Body of pancreas (tissue), 4 donors: Measurements from ENCODE around the gene RNLS. TPM values are rescaled to one million over a fixed set of nuclear protein-coding genes. Genes with fewer than 3 reads are reported as not detected.
"Not testable (repeated sequence)": the region's sequence is repeated elsewhere in the genome, so short reads cannot be mapped to it uniquely, and the experiment has no call there.

Experiments
- ATAC-seq: fragments of 150-250 bp; one replicate; pipeline ENCODE4 v1.9.1; 2016
- DNase-seq, 4 donors: peaks; one replicate each; pipeline ENCODE4 v3.0.0-alpha.2; 2019
- H3K27ac ChIP-seq, 4 donors: fragments of 200-600 bp; sonication (generic); 1 replicate in 3 of 4; 2 replicates in 1 of 4; pipeline versions ENCODE4 v1.5.1 to v1.6.1; 2016 to 2019; ENCODE audit warnings: mild to moderate bottlenecking in 1 of 4, mixed read lengths in 1 of 4, moderate library complexity in 1 of 4
- H3K27me3 ChIP-seq, 2 donors: fragments of 200-600 bp; sonication (generic); one replicate each; pipeline ENCODE4 v1.6.0; 2016; ENCODE audit warnings: mild to moderate bottlenecking in 1 of 2
- H3K36me3 ChIP-seq, 2 donors: fragments of 200-600 bp; sonication (generic); replicated peaks in 1 of 2; 2 replicates each; pipeline ENCODE4 v1.5.1; 2016; ENCODE audit warnings: low read depth in 2 of 2; ENCODE audit not compliant: insufficient read depth in 1 of 2
- H3K4me1 ChIP-seq: fragments of 200-600 bp; sonication (generic); one replicate; pipeline ENCODE4 v1.6.0; 2016
- H3K4me3 ChIP-seq, 2 donors: fragments of 200-600 bp; sonication (generic); 1 replicate in 1 of 2; 2 replicates in 1 of 2; pipeline ENCODE4 v1.5.1; 2016 to 2019
- H3K9me3 ChIP-seq, 3 donors: fragments of 200-600 bp; sonication (generic); 1 replicate in 2 of 3; 2 replicates in 1 of 3; pipeline ENCODE4 v1.5.1; 2016
- POLR2A ChIP-seq, 3 donors: fragments of 450-650 bp; IDR thresholded peaks; one replicate each; pipeline ENCODE4 v1.6.1; 2016; ENCODE audit warnings: antibody characterized with exemption in 3 of 3, mild to moderate bottlenecking in 2 of 3
- WGBS, 2 donors: methylation state at CpG; one replicate each; pipeline ENCODE4 v1.1.5; 2017; 5-methylcytosine and 5-hydroxymethylcytosine counted together
- intact Hi-C: fragments of 100-400 bp; cut with DNase I; formaldehyde crosslinking; loops from one replicate; pipeline ENCODE4 v1.15.1; 2023
- total RNA-seq, 2 donors: library from RNA; depleted of rRNA; stranded (reverse); fragments of >200 nt; gene quantifications; one replicate each; pipeline ENCODE4 v1.1.0, GENCODE V29; 2016
- TF ChIP-seq, protein P1 (sequence below), 7 experiments: fragments of 450-650 bp in 4 of 7; fragments of 200-600 bp in 3 of 7; sonication (generic) in 3 of 7; IDR thresholded peaks; one replicate each; pipeline ENCODE4 v1.5.1; 2016 to 2019; ENCODE audit warnings: antibody characterized with exemption in 7 of 7

The RNLS gene
- total RNA-seq, 2 donors from 2014 or later, result 7.9 to 26.5 TPM

DNA sequence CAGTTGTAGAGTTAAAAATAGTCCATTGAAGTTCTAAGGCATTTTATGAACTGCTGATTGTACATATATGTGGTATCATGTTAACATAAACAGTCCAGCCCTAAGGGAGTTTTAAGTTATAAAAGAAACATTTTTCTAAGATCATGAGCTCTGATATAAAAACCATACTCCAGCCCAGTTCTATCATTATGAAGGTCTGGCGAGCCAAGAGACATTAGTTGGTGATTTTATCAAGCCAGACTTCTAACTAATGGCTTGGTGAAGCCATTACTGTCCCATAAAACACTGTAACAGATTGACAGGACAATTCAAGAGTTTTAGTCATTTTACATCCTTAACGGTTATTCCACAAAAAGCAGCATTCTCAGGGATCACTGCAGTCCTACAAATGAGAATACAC lies 221.6 kb downstream of the RNLS start:
- Histone ChIP-seq H3K4me3 (no peak overlapping the region), H3K27me3 (no peaks in the 10 kb centered on the region), H3K27ac (no peak overlapping the region), H3K36me3 (no peaks in the 10 kb centered on the region), H3K9me3 (no peaks in the 10 kb centered on the region), H3K4me1 (peaks cover 5% of the 10 kb centered on the region)
- 90 to 97% methylated on average over 2 of the region's 2 CpGs for WGBS, 2 donors
- ATAC-seq (no peak), DNase-seq (no peak)
- intact Hi-C loops, result no loop called here
- TF ChIP-seq, protein P1, sequence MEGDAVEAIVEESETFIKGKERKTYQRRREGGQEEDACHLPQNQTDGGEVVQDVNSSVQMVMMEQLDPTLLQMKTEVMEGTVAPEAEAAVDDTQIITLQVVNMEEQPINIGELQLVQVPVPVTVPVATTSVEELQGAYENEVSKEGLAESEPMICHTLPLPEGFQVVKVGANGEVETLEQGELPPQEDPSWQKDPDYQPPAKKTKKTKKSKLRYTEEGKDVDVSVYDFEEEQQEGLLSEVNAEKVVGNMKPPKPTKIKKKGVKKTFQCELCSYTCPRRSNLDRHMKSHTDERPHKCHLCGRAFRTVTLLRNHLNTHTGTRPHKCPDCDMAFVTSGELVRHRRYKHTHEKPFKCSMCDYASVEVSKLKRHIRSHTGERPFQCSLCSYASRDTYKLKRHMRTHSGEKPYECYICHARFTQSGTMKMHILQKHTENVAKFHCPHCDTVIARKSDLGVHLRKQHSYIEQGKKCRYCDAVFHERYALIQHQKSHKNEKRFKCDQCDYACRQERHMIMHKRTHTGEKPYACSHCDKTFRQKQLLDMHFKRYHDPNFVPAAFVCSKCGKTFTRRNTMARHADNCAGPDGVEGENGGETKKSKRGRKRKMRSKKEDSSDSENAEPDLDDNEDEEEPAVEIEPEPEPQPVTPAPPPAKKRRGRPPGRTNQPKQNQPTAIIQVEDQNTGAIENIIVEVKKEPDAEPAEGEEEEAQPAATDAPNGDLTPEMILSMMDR (IDR thresholded peaks at IDR 0.05), result no peak
- TF ChIP-seq POLR2A (IDR thresholded peaks at IDR 0.05), result no peak

DNA sequence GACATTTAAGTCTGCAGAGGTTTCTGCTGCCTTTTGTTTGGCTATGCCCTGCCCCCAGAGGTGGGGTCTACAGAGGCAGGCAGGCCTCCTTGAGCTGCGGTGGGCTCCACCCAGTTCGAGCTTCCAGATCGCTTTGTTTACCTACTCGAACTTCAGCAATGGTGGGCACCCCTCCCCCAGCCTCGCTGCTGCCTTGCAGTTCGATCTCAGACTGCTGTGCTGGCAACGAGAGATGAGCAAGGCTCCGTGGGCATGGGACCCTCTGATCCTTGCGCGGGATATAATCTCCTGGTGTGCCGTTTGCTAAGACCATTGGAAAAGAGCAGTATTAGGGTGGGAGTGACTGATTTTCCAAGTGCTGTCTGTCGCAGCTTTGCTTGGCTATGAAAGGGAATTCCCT lies 227.4 kb downstream of the RNLS start:
- ATAC-seq, H3K36me3 ChIP-seq, intact Hi-C loops, DNase-seq, H3K4me1 ChIP-seq, H3K27ac ChIP-seq, H3K27me3 ChIP-seq, H3K9me3 ChIP-seq, H3K4me3 ChIP-seq: not testable (repeated sequence)
- WGBS, 2 donors, result 91 to 92% methylated on average over 10 to 12 of the region's 12 CpGs

DNA sequence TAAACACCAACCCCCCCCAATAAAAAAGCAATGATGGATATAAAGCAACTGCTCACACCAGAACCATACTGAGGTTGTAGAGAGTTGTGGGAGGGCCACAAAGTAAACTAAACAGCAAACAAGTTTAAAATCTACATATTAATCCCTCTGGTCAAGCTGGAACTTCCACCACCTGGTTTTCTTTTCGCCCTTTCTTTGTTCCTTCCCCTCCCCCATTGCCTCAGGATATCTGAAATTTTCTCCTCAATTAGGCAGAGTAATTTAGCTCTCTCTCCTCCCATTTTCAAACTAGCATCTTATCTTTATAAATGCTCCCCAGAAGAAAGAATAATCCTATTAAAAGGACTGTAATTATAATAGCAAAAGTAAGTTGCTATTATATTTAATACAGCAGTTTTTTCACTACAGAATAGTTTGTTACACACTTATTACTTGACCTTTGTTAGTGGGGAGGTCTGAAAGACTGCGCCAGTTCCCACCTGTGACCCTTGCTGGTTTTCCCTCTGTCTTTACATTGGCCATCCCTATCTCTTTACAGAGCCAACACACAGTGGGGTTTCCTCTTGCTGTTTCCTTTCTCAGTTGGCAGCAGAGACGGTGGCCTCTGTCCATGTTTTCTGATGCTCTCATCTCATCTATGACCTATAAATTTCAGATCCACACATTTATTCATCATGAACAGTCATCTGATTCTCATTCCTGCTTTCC lies 235.4 kb downstream of the RNLS start:
- ATAC-seq (no peak), DNase-seq (no peak)
- H3K27ac ChIP-seq, result no peak overlapping the region
- H3K36me3 ChIP-seq, result no peaks in the 10 kb centered on the region
- peaks cover 23% of the 10 kb centered on the region for H3K4me1 ChIP-seq
- 81 to 92% methylated on average over 3 of the region's 3 CpGs for WGBS, 2 donors
- TF ChIP-seq POLR2A (IDR thresholded peaks at IDR 0.05), result no peak
- TF ChIP-seq, protein P1 (IDR thresholded peaks at IDR 0.05), result no peak
- intact Hi-C loops, result no loop called here
- no peaks in the 10 kb centered on the region for H3K27me3 ChIP-seq
- H3K9me3 ChIP-seq, result no peaks in the 10 kb centered on the region
- no peak overlapping the region for H3K4me3 ChIP-seq

DNA sequence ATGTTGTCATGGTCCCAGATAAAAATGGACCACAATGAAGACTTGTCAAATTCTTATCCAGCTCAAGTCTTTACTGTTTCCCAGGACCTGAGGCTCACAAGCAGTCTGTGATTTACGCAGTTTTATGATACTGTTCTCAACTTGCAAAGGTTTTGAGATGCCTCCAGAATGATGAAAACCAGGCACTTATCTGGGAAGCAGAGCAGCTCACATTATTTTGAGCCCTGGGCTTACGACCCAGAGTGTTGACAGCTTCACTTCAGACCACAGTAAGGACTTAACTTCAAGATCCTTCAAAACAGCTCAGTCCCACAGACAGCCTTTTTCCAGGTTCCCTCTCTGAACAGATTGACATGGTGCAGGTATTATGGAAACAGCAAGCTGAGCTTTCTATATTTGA lies 236.1 kb downstream of the RNLS start:
- intact Hi-C loops, result no loop called here
- Histone ChIP-seq H3K36me3 (no peaks in the 10 kb centered on the region), H3K9me3 (no peaks in the 10 kb centered on the region), H3K27ac (no peak overlapping the region), H3K27me3 (no peaks in the 10 kb centered on the region), H3K4me3 (no peak overlapping the region), H3K4me1 (peaks cover 23% of the 10 kb centered on the region)
- TF ChIP-seq, protein P1 (IDR thresholded peaks at IDR 0.05), result no peak
- no peak for TF ChIP-seq POLR2A (IDR thresholded peaks at IDR 0.05)
- ATAC-seq (no peak), DNase-seq (no peak)
- WGBS, 2 donors, result 71 to 95% methylated on average over 2 of the region's 2 CpGs

DNA sequence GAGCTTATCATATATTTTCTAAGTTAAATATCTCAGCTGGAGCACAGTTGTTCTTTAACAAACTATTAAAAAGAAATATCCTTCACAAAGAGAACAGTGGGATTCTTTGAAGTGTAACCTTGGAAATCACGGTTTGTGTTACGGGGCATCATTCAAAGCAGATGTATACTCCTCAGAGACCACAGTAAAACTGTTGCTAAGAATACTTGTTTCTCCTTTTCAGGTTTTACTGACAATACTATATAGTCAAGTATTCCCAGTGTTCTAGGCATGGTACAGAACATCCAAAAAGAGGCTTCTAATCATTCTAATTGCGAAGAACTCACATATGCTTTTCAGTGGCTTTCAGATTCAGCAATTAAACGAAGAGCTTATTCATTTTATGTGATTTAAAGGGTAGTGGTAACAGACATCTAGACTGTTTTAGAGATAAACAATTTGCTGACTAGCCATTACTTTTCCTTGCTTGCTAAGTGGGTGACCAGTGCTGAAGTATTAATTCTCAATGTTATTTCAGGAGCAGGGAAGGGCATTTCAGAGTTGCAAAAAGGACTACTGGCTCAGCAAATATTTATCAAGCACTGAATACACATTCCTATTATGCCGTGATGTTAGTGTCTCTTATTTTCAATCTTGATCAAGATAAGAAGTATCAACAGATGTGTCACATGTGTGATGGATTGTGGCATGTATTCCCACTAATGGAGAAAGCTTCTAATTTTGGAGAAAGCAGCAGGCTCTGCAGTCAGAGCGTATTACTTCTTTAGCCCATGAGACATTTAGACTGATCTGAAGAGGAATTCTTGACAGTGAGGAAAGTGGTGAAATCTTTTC lies 236.8 kb downstream of the RNLS start:
- Histone ChIP-seq H3K4me1 (peaks cover 23% of the 10 kb centered on the region), H3K9me3 (no peaks in the 10 kb centered on the region), H3K27me3 (no peaks in the 10 kb centered on the region), H3K27ac (no peak overlapping the region), H3K4me3 (no peak overlapping the region), H3K36me3 (no peaks in the 10 kb centered on the region)
- TF ChIP-seq, protein P1 (IDR thresholded peaks at IDR 0.05), result no peak
- TF ChIP-seq POLR2A (IDR thresholded peaks at IDR 0.05), result no peak
- intact Hi-C loops, result no loop called here
- peak; percentile 30 for ATAC-seq
- no peak for DNase-seq
- WGBS, 2 donors, result 39 to 41% methylated on average over 6 of the region's 6 CpGs
